ENCODE results near the gene BLTP2.
"Not testable (repeated sequence)": the region's sequence is repeated elsewhere in the genome, so short reads cannot be mapped to it uniquely, and the experiment has no call there.

Gene BLTP2

DNA sequence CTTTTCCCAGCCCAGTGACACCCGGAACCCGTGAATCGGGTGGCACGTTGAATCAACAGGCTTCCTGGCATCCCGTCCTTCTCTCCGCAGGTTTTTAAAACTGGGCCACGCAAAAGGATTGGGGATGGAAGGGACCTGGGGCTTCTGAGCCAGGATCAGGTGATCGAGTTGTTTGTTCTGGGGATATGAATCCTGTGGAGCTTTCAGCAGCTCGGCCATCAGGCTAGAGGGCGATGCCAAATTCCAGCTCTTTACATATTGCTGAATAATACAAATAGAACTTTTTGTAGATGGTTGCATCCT lies 17.5 kb upstream of the BLTP2 start:
- H3K27ac ChIP-seq = peak overlapping the region; percentile 91
- no peak for TF ChIP-seq ZFX (IDR thresholded peaks at IDR 0.05; ENCODE audit: borderline replicate concordance)
- TF ChIP-seq, protein P1, sequence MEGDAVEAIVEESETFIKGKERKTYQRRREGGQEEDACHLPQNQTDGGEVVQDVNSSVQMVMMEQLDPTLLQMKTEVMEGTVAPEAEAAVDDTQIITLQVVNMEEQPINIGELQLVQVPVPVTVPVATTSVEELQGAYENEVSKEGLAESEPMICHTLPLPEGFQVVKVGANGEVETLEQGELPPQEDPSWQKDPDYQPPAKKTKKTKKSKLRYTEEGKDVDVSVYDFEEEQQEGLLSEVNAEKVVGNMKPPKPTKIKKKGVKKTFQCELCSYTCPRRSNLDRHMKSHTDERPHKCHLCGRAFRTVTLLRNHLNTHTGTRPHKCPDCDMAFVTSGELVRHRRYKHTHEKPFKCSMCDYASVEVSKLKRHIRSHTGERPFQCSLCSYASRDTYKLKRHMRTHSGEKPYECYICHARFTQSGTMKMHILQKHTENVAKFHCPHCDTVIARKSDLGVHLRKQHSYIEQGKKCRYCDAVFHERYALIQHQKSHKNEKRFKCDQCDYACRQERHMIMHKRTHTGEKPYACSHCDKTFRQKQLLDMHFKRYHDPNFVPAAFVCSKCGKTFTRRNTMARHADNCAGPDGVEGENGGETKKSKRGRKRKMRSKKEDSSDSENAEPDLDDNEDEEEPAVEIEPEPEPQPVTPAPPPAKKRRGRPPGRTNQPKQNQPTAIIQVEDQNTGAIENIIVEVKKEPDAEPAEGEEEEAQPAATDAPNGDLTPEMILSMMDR (IDR thresholded peaks at IDR 0.05) = no peak

DNA sequence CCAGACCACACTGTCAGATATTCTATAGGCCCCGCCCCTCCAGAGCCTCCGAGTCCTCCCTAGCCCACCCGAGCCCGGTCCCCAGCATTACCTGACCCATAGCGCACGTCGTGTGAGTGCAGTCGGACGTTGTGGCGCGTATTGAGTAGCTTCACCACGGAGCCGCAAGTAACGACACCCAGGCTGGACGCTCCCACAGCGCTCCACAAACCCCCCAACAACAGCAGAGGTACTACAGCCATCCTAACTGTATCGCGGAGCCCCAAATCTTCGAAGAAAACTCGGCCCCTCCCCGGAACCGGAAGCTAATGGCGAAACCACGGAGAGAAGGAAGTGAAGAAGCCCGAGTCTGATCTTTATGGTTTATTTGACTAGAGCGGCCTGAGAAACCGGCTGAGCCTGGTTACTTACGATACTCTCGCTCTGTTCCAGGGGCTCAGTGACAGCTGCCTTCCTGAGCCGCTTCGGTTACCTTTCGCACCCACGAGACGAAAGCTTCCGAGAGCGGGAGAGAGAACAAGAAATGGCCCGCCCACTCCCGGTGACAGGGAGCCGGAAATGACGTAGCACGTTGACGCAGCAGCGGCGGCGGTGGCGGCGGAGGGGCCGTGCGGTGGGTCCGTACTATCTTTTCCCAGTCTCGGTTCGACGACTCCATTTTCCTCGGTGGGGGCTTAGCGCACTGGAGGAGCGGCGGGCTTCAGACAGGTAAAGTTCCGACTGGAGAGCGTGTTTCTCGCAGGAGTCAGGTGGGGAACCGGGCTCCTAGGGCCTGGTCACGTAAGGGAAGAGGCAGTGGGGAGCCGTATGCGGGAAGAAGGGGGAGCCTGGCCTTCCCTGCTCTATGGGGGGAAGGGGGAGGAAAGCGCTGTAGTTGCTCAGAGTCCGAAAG lies 16.9 kb upstream of the BLTP2 start, which contains the start of the genes SDF2 and SUPT6H:
TSS of gene SDF2 (minus strand) at position 272 of the 892 bp plus-strand sequence. CDS start at position 242, 30 bp downstream.
TSS of gene SUPT6H (plus strand) at position 571 of the 892 bp plus-strand sequence. CDS start 11,197 bp downstream, outside the sequence.
- TF ChIP-seq ZFX (IDR thresholded peaks at IDR 0.05; ENCODE audit: borderline replicate concordance) = no peak
- TF ChIP-seq, protein P1 (IDR thresholded peaks at IDR 0.05) = no peak
- peak within 1 kb of the TSS; percentile 91 for H3K27ac ChIP-seq

GRCh38 chr17:28659497-28659881 lies 14.5 kb upstream of the BLTP2 start:
- H3K27ac ChIP-seq = not testable (repeated sequence)

DNA sequence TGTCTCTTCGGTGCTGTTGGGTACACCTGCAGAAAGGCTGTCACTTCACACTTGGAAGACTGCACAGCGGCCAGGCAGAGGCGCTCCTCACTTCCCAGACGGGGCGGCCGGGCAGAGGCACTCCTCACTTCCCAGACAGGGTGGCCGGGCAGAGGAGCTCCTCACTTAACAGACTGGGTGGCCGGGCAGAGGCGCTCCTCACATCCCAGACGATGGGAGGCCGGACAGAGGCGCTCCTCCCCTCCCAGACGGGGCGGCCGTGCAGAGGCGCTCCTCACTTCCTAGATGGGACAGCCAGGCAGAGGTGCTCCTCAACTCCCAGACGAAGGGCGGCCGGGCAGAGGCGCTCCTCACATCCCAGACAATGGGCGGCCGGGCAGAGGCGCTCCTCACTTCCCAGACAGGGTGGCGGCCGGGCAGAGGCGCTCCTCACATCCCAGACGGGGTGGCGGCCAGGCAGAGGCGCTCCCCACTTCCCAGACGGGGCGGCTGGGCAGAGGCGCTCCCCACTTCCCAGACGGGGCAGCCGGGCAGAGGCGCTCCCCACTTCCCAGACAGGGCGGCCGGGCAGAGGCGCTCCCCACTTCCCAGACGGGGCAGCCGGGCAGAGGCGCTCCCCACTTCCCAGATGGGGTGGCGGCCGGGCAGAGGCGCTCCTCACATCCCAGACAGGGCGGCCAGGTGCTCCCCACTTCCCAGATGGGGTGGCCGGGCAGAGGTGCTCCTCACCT lies 14.0 kb upstream of the BLTP2 start:
- not testable (repeated sequence) for H3K27ac ChIP-seq

- H3K27ac ChIP-seq = not testable (repeated sequence)
These were observed 13.4 kb upstream of the BLTP2 start for GRCh38 chr17:28658342-28658741.

DNA sequence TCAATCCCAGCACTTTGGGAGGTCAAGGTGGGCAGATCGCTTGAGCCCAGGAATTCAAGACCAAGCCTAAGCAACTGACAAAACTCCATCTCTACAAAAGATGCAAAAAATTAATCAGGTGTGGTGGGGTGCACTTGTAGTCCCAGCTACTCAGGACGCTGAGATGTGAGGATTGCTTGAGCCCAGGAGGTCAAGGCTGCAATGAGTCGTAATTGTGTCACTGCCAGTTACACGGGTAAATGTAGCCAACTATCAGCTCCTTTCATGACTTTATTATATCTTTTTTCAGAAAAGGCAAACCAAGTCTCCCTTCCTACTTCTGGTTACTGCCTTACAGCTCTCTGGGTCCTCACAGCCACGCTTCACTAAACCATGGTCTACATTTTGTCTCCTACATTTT lies 12.8 kb upstream of the BLTP2 start:
- no peak for TF ChIP-seq ZFX (IDR thresholded peaks at IDR 0.05; ENCODE audit: borderline replicate concordance)
- TF ChIP-seq, protein P1 (IDR thresholded peaks at IDR 0.05) = no peak
- H3K27ac ChIP-seq = no peak overlapping the region

GRCh38 chr17:28655160-28655559 lies 10.2 kb upstream of the BLTP2 start:
- TF ChIP-seq ZFX (IDR thresholded peaks at IDR 0.05; ENCODE audit: borderline replicate concordance) = no peak
- TF ChIP-seq, protein P1 (IDR thresholded peaks at IDR 0.05) = no peak
- no peak overlapping the region for H3K27ac ChIP-seq

- peak overlapping the region; percentile 84; the same call in 1 of the 2 replicates for H3K27ac ChIP-seq
- TF ChIP-seq, protein P1 (IDR thresholded peaks at IDR 0.05) = no peak
- TF ChIP-seq ZFX (IDR thresholded peaks at IDR 0.05; ENCODE audit: borderline replicate concordance) = no peak
These were observed 3.7 kb upstream of the BLTP2 start for GRCh38 chr17:28648698-28649097.

All from 22Rv1 (cell line).